Stimulated activated CD4-positive, alpha-beta T cell treated with anti-CD3 and anti-CD28 coated beads, Interleukin-12 subunit alpha, Interleukin-12 subunit beta, amount 100 ng/mL, for 48 hours (primary cell): ENCODE measurements around the gene CDKN1C.
A peak's percentile ranks its signal among the peaks of the same experiment; 100 is the strongest.

Source experiments
- DNase-seq, 3 donors: peaks; one replicate each; pipeline ENCODE4 v3.0.0-alpha.2; 2020; ENCODE audit warnings: low read depth in 2 of 3, low spot score in 1 of 3

CDKN1C gene

DNA sequence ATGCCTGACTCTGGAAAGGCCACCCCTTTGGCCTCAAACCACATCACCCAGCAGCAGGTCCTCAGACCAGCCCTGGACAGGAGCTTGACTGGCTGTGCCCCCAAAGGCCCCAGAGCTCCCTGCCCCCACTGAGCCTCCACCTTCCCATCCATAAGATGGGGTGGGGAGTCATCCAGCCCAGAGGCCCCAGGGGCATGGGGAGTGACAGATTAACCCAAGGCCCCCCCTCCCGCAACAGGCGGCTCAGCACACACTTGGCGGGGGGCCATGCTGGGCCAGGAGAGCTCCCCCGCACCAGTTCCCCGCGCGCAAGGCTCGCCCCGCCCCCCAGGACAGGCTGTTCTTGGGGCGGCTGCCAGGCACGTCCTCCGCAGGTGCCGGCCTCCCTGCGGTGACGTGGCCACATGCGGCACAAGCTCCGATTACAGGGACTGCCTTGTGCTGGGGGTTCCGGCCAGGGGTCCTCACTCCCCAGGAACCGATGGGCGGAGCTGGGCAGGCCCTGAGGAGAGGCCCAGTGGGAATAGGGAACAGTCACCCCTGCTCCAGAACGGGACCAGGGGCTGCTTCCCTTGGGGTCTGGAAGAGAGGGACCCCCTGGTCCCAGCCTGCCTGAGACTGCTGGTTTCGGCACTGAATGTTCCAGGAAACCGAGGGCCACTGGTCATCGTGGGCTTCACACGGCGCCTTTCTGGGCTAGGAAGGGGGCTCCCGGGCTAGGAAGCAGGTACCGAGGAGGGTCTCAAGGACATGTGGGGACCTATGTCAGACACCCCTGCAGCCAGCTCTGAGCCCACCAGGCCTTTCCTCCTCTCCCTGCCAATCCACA is 5.1 kb upstream of the CDKN1C start:
- no peak for DNase-seq

- DNase-seq = no peak
These were observed 4.0 kb upstream of the CDKN1C start for GRCh38 chr11:2889362-2890273.

- peak; percentile 69 to 88 (median 84) for DNase-seq
These were observed 2.8 kb upstream of the CDKN1C start for GRCh38 chr11:2888266-2888968.

GRCh38 chr11:2887515-2888195 is 2.1 kb upstream of the CDKN1C start:
- no peak for DNase-seq

- DNase-seq = no peak
These were observed 1.4 kb upstream of the CDKN1C start for GRCh38 chr11:2886936-2887335.

DNA sequence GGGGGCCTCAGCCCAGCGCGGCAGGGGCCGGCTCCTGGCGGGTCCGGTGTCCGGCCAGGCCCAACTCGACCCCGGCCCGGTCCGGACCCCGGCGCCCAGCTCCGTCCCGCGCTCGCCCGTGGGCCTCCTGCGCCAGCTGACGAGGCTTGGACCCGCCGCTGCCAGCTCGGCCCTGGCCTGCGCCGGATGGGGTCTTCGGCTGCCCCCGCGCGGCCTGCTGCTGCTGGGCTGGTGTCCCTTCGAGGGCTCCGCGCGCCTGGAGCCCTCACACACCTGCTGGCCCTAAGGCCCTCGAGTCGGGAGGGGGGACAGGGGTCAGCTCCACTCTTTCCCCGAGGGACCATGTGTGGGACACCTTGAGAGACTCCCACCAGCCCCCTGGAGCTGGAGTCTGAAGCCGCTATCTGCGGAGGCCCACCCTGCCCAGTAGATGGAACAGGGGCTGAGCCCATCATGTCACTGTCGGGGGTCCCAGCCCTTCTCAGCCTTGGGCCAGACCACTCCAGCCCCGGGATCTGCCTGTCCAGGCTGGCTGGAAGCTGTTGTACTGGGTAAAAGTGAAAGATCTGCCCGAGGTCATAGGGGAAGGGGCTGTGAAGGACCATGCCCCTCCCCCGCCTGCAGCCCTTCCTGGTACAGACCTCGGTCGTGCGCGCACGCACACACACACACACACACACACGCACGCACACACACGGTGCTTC is 768 bp upstream of the CDKN1C start:
- DNase-seq = no peak

DNA sequence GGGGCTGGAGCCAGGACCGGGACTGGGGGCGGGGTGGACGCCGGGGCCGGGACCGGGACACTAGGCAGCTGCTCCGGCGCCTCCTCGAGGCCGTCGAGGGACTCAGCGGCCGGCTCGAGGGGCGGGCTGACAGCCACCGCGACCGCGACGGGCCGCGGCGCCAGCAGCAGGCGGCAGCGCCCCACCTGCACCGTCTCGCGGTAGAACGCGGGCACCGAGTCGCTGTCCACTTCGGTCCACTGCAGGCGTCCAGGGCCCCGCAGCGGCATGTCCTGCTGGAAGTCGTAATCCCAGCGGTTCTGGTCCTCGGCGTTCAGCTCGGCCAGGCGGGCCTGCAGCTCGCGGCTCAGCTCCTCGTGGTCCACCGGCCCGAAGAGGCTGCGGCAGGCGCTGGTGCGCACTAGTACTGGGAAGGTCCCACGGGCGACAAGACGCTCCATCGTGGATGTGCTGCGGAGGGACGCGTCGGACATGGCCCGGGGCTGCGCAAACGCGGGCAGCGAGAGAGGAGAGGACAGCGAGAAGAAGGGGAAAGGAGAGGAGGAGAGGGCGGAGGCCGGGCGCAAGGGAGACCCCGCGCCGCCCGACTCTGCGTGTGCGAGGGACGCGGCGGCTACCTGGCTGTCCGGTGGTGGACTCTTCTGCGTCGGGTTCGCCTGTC is 428 bp downstream of the CDKN1C start:
- DNase-seq = peak in 1 of 3 donors; percentile 18

DNA sequence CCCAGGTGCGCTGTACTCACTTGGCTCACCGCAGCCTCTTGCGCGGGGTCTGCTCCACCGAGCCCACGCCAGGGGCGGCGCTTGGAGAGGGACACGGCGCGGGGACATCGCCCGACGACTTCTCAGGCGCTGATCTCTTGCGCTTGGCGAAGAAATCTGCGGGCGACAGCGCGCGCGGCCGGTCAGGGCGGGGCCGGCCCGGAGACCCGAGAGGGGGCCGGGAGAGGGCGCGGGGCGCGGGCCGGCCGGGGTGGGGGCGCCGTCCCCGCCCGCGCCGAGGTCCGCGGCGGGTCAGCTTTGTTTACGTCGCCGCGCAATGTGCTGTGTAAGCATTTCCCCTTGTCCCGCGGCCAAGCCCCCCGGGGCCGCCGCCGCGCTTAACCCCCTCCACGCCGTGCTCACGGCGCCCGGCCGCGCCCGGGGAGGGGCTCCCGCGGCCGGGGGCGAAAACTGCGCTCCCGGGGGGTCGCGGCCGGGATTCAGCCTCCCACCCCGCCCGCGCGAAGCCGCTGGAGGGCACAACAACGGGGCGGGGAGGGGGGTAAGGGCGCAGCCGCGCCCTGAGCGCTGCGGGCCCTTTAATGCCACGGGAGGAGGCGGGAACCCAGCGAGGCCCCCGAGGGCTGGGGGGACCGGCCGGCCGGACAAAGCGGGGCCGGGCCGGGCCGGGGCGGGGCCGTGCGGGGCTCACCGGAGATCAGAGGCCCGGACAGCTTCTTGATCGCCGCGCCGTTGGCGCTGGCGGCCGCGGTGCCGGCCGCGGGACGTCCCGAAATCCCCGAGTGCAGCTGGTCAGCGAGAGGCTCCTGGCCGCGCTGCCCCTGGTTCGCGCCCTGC is 1.4 kb downstream of the CDKN1C start:
- DNase-seq = no peak

GRCh38 chr11:2883640-2883978 is 2.0 kb downstream of the CDKN1C start:
- no peak for DNase-seq

GRCh38 chr11:2882396-2883110 is 3.0 kb downstream of the CDKN1C start:
- no peak for DNase-seq

- no peak for DNase-seq
These were observed 3.6 kb downstream of the CDKN1C start for GRCh38 chr11:2881981-2882375.

DNA sequence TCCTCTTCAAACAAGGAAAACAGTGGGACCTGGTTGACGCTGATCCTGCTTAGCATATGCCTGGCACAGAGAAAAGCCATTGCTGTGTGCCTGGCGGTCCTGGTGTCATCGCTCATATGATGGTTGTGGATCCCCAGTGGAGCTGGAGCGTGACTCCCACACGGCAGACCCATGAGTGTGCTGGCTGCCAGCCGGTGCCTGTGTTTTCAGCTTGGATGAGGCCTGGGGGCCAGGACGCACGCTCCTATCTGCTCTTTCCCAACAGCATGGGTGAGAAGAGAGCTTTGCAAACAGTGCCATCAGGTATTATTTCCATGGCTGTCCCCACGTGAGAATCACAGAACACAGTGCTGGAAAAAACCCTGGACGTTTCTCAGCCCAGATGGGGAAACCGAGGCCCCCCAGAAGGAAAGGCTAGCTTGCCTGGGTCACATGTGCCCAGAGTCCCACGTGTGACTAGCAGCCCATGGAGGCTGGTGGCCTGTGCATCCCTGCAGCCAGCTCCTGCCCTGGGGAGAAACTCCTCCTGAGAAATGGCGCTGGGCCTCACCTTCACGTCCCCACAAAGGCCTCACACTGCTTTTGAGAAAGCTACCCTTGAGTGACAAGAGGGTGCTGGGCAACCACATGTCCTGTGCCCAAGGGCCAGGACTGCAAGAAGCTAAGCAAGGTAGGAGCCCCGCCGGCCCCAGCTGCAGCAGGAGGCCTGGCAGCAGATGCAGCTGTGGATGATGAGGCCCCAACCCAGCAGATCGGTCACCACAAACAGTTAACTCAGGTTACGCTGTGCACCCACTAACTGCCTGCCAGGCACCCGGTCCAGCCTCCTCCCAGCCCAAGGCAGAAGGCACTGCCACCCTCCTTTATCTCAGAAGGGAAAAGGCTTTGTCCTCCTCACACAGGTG is 4.2 kb downstream of the CDKN1C start:
- DNase-seq = no peak

- no peak for DNase-seq
These were observed 4.9 kb downstream of the CDKN1C start for GRCh38 chr11:2880646-2881045.

- DNase-seq = no peak
These were observed 6.8 kb downstream of the CDKN1C start for GRCh38 chr11:2878782-2879181.

GRCh38 chr11:2877474-2877873 is 8.1 kb downstream of the CDKN1C start:
- no peak for DNase-seq

DNA sequence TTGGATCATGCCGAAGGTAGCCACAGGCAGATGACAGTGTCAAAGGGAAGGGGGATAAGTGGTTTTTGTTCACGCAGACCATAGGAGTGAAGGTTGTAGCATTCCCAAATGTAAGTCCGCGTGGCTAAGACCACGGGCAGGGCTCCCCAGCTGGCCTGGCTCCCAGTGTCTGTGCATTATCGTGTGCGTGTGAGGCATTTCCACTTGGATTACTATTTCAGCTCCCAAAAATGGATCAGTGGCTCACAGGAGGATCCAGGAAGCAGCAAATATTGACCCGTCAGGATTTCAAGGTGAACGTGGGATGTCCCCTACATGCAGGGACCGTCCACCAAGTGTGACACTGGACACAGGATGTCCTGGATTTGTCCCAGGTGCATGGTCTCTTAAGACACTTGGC is 10.6 kb downstream of the CDKN1C start:
- no peak for DNase-seq

GRCh38 chr11:2870969-2871680 is 14.4 kb downstream of the CDKN1C start:
- DNase-seq = no peak
